PC-3 (cell line): ENCODE data around the gene DNPEP.

ENCODE experiments used
- CTCF ChIP-seq: fragments of 300-600 bp; sonication (generic); conservative IDR thresholded peaks from 2 replicates; pipeline ENCODE4 v1.5.1; 2017; ENCODE audit warnings: antibody characterized with exemption, low read depth, mild to moderate bottlenecking, low read length
- EZH2 ChIP-seq: fragments of 300-600 bp; sonication (generic); IDR thresholded peaks from one replicate; pipeline ENCODE4 v1.6.1; 2017; ENCODE audit warnings: antibody characterized with exemption, mild to moderate bottlenecking, low read length; ENCODE audit not compliant: unreplicated experiment
- EZH2phosphoT487 ChIP-seq: fragments of 300-600 bp; sonication (generic); IDR thresholded peaks from 2 replicates; pipeline ENCODE4 v1.6.1; 2018; ENCODE audit warnings: mild to moderate bottlenecking, antibody characterized with exemption, low read length, borderline replicate concordance

- no peak for TF ChIP-seq CTCF
- TF ChIP-seq EZH2phosphoT487: no peak
- TF ChIP-seq EZH2: no peak
Measured at GRCh38 chr2:219325136-219325535, 62.6 kb downstream of the DNPEP start.
